NCI-H2227 (cell line): ENCODE results near the gene INPP4B.
"Not testable (repeated sequence)": the region's sequence is repeated elsewhere in the genome, so short reads cannot be mapped to it uniquely, and the experiment has no call there.

Experiments
- DNase-seq: peaks from one replicate; lab custom pipeline; 2025; ENCODE audit not compliant: unreplicated experiment; lab: John Stamatoyannopoulos, UW

The INPP4B gene

GRCh38 chr4:142549248-142549647 lies 296.9 kb downstream of the INPP4B start:
- DNase-seq, result no peak

GRCh38 chr4:142548491-142548890 lies 297.6 kb downstream of the INPP4B start:
- DNase-seq, result no peak

- no peak for DNase-seq
Observed at GRCh38 chr4:142547974-142548373, 298.1 kb downstream of the INPP4B start.

GRCh38 chr4:142544594-142544993 lies 301.5 kb downstream of the INPP4B start:
- DNase-seq, result no peak

GRCh38 chr4:142544039-142544438 lies 302.1 kb downstream of the INPP4B start:
- no peak for DNase-seq

- DNase-seq, result no peak
Observed at GRCh38 chr4:142540483-142540804, 305.7 kb downstream of the INPP4B start.

GRCh38 chr4:142539796-142540482 lies 306.2 kb downstream of the INPP4B start:
- no peak for DNase-seq

- no peak for DNase-seq
Observed at GRCh38 chr4:142535009-142535408, 311.1 kb downstream of the INPP4B start.

- no peak for DNase-seq
Observed at GRCh38 chr4:142532054-142532453, 314.0 kb downstream of the INPP4B start.

- DNase-seq, result no peak
Observed at GRCh38 chr4:142530728-142531127, 315.4 kb downstream of the INPP4B start.

- no peak for DNase-seq
Observed at GRCh38 chr4:142528433-142528832, 317.7 kb downstream of the INPP4B start.

- no peak for DNase-seq
Observed at GRCh38 chr4:142523111-142523510, 323.0 kb downstream of the INPP4B start.

- DNase-seq, result no peak
Observed at GRCh38 chr4:142519342-142519741, 326.8 kb downstream of the INPP4B start.

- DNase-seq, result no peak
Observed at GRCh38 chr4:142516686-142517526, 329.2 kb downstream of the INPP4B start.

- DNase-seq, result no peak
Observed at GRCh38 chr4:142512161-142512560, 333.9 kb downstream of the INPP4B start.

GRCh38 chr4:142509881-142510280 lies 336.2 kb downstream of the INPP4B start:
- no peak for DNase-seq

- DNase-seq, result not testable (repeated sequence)
Observed at GRCh38 chr4:142509381-142509780, 336.7 kb downstream of the INPP4B start.

GRCh38 chr4:142500966-142501365 lies 345.1 kb downstream of the INPP4B start:
- no peak for DNase-seq

GRCh38 chr4:142497606-142498005 lies 348.5 kb downstream of the INPP4B start:
- DNase-seq, result no peak

GRCh38 chr4:142493255-142494110 lies 352.6 kb downstream of the INPP4B start:
- DNase-seq, result no peak

GRCh38 chr4:142485452-142485851 lies 360.6 kb downstream of the INPP4B start:
- DNase-seq, result no peak

GRCh38 chr4:142480244-142480643 lies 365.9 kb downstream of the INPP4B start:
- no peak for DNase-seq
